Stimulated activated CD8-positive, alpha-beta memory T cell treated with anti-CD3 and anti-CD28 coated beads, Interleukin-15, amount 100 ng/mL, for 24 hours (primary cell): ENCODE data around the gene METTL13.

Experiments
- DNase-seq: peaks from one replicate; pipeline ENCODE4 v3.0.0-alpha.2; 2020; ENCODE audit warnings: low read depth

METTL13 gene

GRCh38 chr1:171781176-171781875 lies at the start of gene METTL13:
Gene METTL13 (plus strand): TSS chr1:171781660. CDS start chr1:171781968, 308 bp downstream.
- DNase-seq, result peak; percentile 90

- no peak for DNase-seq
Observed at GRCh38 chr1:171736196-171736595, 45.3 kb upstream of the METTL13 start.

- no peak for DNase-seq
Observed at GRCh38 chr1:171738911-171739310, 42.5 kb upstream of the METTL13 start.

GRCh38 chr1:171739656-171740055 lies 41.8 kb upstream of the METTL13 start:
- no peak for DNase-seq

- no peak for DNase-seq
Observed at GRCh38 chr1:171740356-171740863, 41.0 kb upstream of the METTL13 start.

- no peak for DNase-seq
Observed at GRCh38 chr1:171740987-171741871, 40.2 kb upstream of the METTL13 start.

GRCh38 chr1:171741872-171742576 lies 39.4 kb upstream of the METTL13 start, which contains the start of gene VAMP4:
Gene VAMP4 (minus strand): TSS chr1:171742065. CDS start chr1:171738414, 3,651 bp downstream.
- DNase-seq, result peak; percentile 64

GRCh38 chr1:171742577-171742922 lies 38.9 kb upstream of the METTL13 start:
- no peak for DNase-seq

GRCh38 chr1:171743081-171743870 lies 38.2 kb upstream of the METTL13 start:
- DNase-seq, result no peak

- DNase-seq, result no peak
Observed at GRCh38 chr1:171744986-171745385, 36.5 kb upstream of the METTL13 start.

GRCh38 chr1:171748651-171749050 lies 32.8 kb upstream of the METTL13 start:
- DNase-seq, result no peak

- DNase-seq, result no peak
Observed at GRCh38 chr1:171751221-171751620, 30.2 kb upstream of the METTL13 start.

GRCh38 chr1:171753182-171753581 lies 28.3 kb upstream of the METTL13 start:
- no peak for DNase-seq

- no peak for DNase-seq
Observed at GRCh38 chr1:171753685-171754352, 27.6 kb upstream of the METTL13 start.

- no peak for DNase-seq
Observed at GRCh38 chr1:171754353-171754705, 27.1 kb upstream of the METTL13 start.

GRCh38 chr1:171754971-171755370 lies 26.5 kb upstream of the METTL13 start:
- DNase-seq, result no peak

- no peak for DNase-seq
Observed at GRCh38 chr1:171756856-171757255, 24.6 kb upstream of the METTL13 start.

GRCh38 chr1:171758011-171758410 lies 23.4 kb upstream of the METTL13 start:
- no peak for DNase-seq

GRCh38 chr1:171762143-171762563 lies 19.3 kb upstream of the METTL13 start:
- DNase-seq, result no peak

- DNase-seq, result no peak
Observed at GRCh38 chr1:171763764-171764163, 17.7 kb upstream of the METTL13 start.

- no peak for DNase-seq
Observed at GRCh38 chr1:171769171-171769570, 12.3 kb upstream of the METTL13 start.
